Hepatocyte (in vitro differentiated cells): ENCODE results near the gene POF1B. TPM values are rescaled to one million over a fixed set of nuclear protein-coding genes. Genes with fewer than 3 reads are reported as not detected.
A peak's percentile ranks its signal among the peaks of the same experiment; 100 is the strongest.

ENCODE experiments used
- DNase-seq: peaks from one replicate; pipeline ENCODE4 v3.0.0-alpha.2; 2016; ENCODE audit warnings: low spot score
- H2AFZ ChIP-seq: fragments of 200-600 bp; sonication (generic); 2 replicates; pipeline ENCODE4 v1.6.0; 2016; ENCODE audit warnings: antibody characterized with exemption, mild to moderate bottlenecking
- H3K27ac ChIP-seq: fragments of 200-600 bp; sonication (generic); 2 replicates; pipeline ENCODE4 v1.5.1; 2016; ENCODE audit warnings: mild to moderate bottlenecking
- H3K27me3 ChIP-seq: fragments of 200-600 bp; sonication (generic); 2 replicates; pipeline ENCODE4 v1.6.1; 2016
- H3K36me3 ChIP-seq: fragments of 200-600 bp; sonication (generic); replicated peaks from 2 replicates; pipeline ENCODE4 v1.5.1; 2016; ENCODE audit warnings: low read depth; ENCODE audit not compliant: insufficient read depth
- H3K4me1 ChIP-seq: fragments of 200-600 bp; sonication (generic); 2 replicates; pipeline ENCODE4 v1.5.1; 2016; ENCODE audit warnings: mild to moderate bottlenecking, moderate library complexity; ENCODE audit not compliant: insufficient read depth
- H3K4me2 ChIP-seq: fragments of 200-600 bp; sonication (generic); 2 replicates; pipeline ENCODE4 v1.6.0; 2016
- H3K4me3 ChIP-seq: fragments of 200-600 bp; sonication (generic); 2 replicates; pipeline ENCODE4 v1.5.1; 2016; ENCODE audit warnings: mild to moderate bottlenecking
- H3K79me2 ChIP-seq: fragments of 200-600 bp; sonication (generic); 2 replicates; pipeline ENCODE4 v1.6.0; 2017; ENCODE audit warnings: mild to moderate bottlenecking
- H3K9me2 ChIP-seq: fragments of 200-600 bp; sonication (generic); replicated peaks from 2 replicates; pipeline ENCODE4 v1.6.0; 2017; ENCODE audit warnings: mild to moderate bottlenecking; ENCODE audit not compliant: insufficient read depth
- H3K9me3 ChIP-seq: fragments of 200-600 bp; sonication (generic); 2 replicates; pipeline ENCODE4 v1.5.1; 2016; ENCODE audit warnings: low read depth, mild to moderate bottlenecking
- H4K20me1 ChIP-seq: fragments of 200-600 bp; sonication (generic); 2 replicates; pipeline ENCODE4 v1.6.0; 2016; ENCODE audit warnings: mild to moderate bottlenecking; ENCODE audit not compliant: insufficient read depth, poor library complexity, severe bottlenecking
- EZH2 ChIP-seq: fragments of 200-600 bp; sonication (generic); IDR thresholded peaks from 2 replicates; pipeline ENCODE4 v1.6.1; 2016; ENCODE audit warnings: antibody characterized with exemption, mild to moderate bottlenecking, borderline replicate concordance
- EZH2phosphoT487 ChIP-seq: fragments of 200-600 bp; sonication (generic); IDR thresholded peaks from one replicate; pipeline ENCODE4 v1.6.1; 2018; ENCODE audit warnings: antibody characterized with exemption, mild to moderate bottlenecking, low read depth, moderate library complexity; ENCODE audit not compliant: unreplicated experiment, severe bottlenecking
- WGBS: methylation state at CpG from one replicate; pipeline ENCODE4 v1.1.6; 2016; ENCODE audit warnings: low lambda C conversion rate; ENCODE audit errors: missing lambda C conversion rate; 5-methylcytosine and 5-hydroxymethylcytosine counted together
- polyA plus RNA-seq: library from polyadenylated mRNA; unstranded; fragments of >200 nt; fragmentation: Nextera tagmentation; extraction: Ambion mirVana; gene quantifications from 2 replicates; pipeline ENCODE4 v1.2.1, GENCODE V29; 2016
- total RNA-seq: library from RNA; depleted of rRNA; stranded (reverse); fragments of >200 nt; gene quantifications from 2 replicates; pipeline ENCODE4 v1.2.3, GENCODE V29; 2014
- TF ChIP-seq, protein P1 (sequence below): fragments of 200-600 bp; sonication (generic); IDR thresholded peaks from 2 replicates; pipeline ENCODE4 v1.5.1; 2016; ENCODE audit warnings: antibody characterized with exemption, mild to moderate bottlenecking; ENCODE audit not compliant: poor library complexity

Gene POF1B
- total and polyA plus RNA-seq, 2 experiments from 2014 or later, result 11.3 to 33.4 TPM

DNA sequence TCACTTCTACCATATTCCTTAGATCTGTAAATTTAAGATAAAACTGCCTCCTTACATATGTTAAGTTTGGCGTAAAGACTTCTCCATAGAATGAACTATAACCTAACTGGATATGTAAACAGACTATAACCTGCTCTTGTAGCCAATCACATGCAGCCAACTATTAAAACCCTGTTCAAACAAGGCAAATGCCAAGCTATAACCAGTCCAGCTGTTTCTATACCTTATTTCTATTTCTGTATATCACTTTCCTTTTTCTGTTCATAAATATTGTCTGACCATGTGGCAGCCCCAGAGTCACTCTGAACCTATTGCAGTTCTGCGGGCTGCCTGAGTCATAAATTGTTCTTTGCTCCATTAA lies 12.4 kb upstream of the POF1B start:
- H4K20me1 ChIP-seq, result no peaks in the 10 kb centered on the region
- H3K36me3 ChIP-seq, result no peaks in the 10 kb centered on the region
- no peaks in the 10 kb centered on the region for H3K9me2 ChIP-seq
- H2AFZ ChIP-seq, result no peak overlapping the region
- H3K4me3 ChIP-seq, result no peak overlapping the region
- H3K4me2 ChIP-seq, result no peak overlapping the region
- DNase-seq, result no peak
- no peaks in the 10 kb centered on the region for H3K27me3 ChIP-seq
- 74% methylated on average over 2 of the region's 2 CpGs for WGBS
- TF ChIP-seq EZH2phosphoT487, result no peak
- H3K27ac ChIP-seq, result no peak overlapping the region
- H3K4me1 ChIP-seq, result no peaks in the 10 kb centered on the region
- no peaks in the 10 kb centered on the region for H3K79me2 ChIP-seq
- no peaks in the 10 kb centered on the region for H3K9me3 ChIP-seq

DNA sequence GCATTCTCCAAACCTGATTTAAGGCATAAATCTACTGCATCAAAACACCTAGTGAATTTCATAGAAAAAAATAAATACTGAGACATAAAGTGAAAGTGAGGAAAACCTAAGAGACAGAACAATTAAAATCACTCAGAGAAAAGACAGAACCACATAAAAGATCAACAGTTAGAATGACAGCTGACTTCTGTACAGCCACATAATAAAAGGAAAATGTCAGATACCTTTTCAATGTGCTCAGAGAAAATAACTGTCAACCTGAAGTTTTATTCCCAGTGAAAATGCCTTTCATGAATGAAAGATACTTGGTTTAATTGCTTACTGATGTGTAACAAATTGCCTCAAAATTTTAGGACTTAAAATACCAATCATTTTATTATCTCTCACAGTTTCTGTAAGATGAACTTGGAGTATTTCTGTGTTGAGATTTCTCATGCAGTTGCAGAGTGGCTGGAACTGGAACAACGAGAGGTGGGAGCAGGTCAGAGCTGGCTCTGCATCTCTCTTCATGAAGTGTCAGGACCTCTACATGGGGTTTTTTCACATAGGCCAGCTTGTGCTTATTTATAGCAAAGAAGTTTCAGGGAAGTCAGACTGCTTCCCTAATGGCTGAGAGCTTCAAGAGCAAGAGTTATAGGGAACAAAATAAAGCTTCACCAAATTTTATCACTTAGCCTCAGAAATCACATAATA lies 11.9 kb upstream of the POF1B start:
- Histone ChIP-seq H3K9me2 (no peaks in the 10 kb centered on the region), H3K4me2 (no peak overlapping the region), H4K20me1 (no peaks in the 10 kb centered on the region), H3K27ac (no peak overlapping the region), H2AFZ (no peak overlapping the region), H3K27me3 (no peaks in the 10 kb centered on the region), H3K9me3 (no peaks in the 10 kb centered on the region), H3K36me3 (no peaks in the 10 kb centered on the region), H3K4me3 (no peak overlapping the region), H3K4me1 (no peaks in the 10 kb centered on the region), H3K79me2 (no peaks in the 10 kb centered on the region)
- DNase-seq, result no peak
- TF ChIP-seq, protein P1, sequence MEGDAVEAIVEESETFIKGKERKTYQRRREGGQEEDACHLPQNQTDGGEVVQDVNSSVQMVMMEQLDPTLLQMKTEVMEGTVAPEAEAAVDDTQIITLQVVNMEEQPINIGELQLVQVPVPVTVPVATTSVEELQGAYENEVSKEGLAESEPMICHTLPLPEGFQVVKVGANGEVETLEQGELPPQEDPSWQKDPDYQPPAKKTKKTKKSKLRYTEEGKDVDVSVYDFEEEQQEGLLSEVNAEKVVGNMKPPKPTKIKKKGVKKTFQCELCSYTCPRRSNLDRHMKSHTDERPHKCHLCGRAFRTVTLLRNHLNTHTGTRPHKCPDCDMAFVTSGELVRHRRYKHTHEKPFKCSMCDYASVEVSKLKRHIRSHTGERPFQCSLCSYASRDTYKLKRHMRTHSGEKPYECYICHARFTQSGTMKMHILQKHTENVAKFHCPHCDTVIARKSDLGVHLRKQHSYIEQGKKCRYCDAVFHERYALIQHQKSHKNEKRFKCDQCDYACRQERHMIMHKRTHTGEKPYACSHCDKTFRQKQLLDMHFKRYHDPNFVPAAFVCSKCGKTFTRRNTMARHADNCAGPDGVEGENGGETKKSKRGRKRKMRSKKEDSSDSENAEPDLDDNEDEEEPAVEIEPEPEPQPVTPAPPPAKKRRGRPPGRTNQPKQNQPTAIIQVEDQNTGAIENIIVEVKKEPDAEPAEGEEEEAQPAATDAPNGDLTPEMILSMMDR, result no peak
- TF ChIP-seq EZH2phosphoT487, result no peak
- no peak for TF ChIP-seq EZH2
- 52% methylated on average over 1 of the region's 1 CpG for WGBS

DNA sequence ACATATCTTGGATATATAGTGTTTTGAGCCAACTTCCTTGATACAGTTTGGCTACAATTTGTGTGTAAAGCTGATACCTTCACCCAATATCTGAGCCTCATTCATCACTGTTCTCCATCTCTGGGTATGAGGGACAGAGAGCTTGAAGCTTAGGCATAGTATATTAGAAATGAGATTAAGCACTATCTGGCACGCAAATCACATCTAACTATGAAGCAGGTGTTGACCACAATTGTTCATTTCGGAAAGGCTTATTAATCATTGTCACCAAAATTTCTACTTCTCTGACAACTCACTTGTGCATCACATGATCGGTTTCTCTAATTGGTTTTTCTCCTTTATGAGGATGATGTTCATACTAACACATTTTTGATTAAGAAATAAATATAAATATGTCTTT lies 2.1 kb upstream of the POF1B start:
- Histone ChIP-seq H3K4me3 (no peak overlapping the region), H3K4me2 (no peak overlapping the region), H3K36me3 (no peaks in the 10 kb centered on the region), H3K27me3 (no peaks in the 10 kb centered on the region), H3K4me1 (no peaks in the 10 kb centered on the region), H3K79me2 (peaks cover 11% of the 10 kb centered on the region), H3K9me3 (no peaks in the 10 kb centered on the region), H3K9me2 (no peaks in the 10 kb centered on the region), H3K27ac (no peak overlapping the region), H4K20me1 (no peaks in the 10 kb centered on the region), H2AFZ (no peak overlapping the region)
- DNase-seq, result no peak
- WGBS, result 68% methylated on average over 3 of the region's 3 CpGs
- TF ChIP-seq, protein P1, result no peak

DNA sequence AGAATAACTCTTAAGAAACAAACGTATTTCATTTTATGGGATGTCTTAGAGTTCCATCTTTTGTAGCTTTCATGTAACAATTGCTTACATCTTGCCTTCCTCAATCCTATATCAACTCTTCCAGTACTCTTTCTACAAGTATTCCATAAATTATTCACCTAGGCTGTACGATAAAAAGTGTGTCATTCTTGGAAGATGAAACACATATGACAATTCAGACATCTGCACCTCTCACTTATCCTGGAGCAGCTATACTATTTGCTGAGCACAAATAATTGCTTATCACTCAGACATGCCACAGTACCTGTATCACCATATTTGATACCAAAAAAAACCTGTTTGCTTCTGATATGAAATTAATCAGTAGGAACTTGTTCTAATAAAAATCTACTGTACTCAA lies 1.0 kb downstream of the POF1B start:
- H3K4me1 ChIP-seq, result no peaks in the 10 kb centered on the region
- no peaks in the 10 kb centered on the region for H3K9me2 ChIP-seq
- no peaks in the 10 kb centered on the region for H3K27me3 ChIP-seq
- H3K27ac ChIP-seq, result peak overlapping the region; percentile 91
- H3K4me2 ChIP-seq, result peak overlapping the region; percentile 51
- 54% methylated on average over 2 of the region's 2 CpGs for WGBS
- H4K20me1 ChIP-seq, result no peaks in the 10 kb centered on the region
- H3K9me3 ChIP-seq, result no peaks in the 10 kb centered on the region
- TF ChIP-seq, protein P1, result no peak
- TF ChIP-seq EZH2 (no peak), EZH2phosphoT487 (no peak)
- H3K4me3 ChIP-seq, result peak overlapping the region; percentile 26
- H3K79me2 ChIP-seq, result peaks cover 18% of the 10 kb centered on the region
- H3K36me3 ChIP-seq, result no peaks in the 10 kb centered on the region
- no peak for DNase-seq
- no peak overlapping the region for H2AFZ ChIP-seq
